Stimulated activated CD8-positive, alpha-beta memory T cell treated with anti-CD3 and anti-CD28 coated beads, Interleukin-15, amount 100 ng/mL, for 24 hours (primary cell): Measurements from ENCODE around the gene ACSL5.
"Not testable (repeated sequence)": the region's sequence is repeated elsewhere in the genome, so short reads cannot be mapped to it uniquely, and the experiment has no call there.

ENCODE experiments used
- DNase-seq: peaks from one replicate; pipeline ENCODE4 v3.0.0-alpha.2; 2020; ENCODE audit warnings: low read depth

ACSL5 gene

DNA sequence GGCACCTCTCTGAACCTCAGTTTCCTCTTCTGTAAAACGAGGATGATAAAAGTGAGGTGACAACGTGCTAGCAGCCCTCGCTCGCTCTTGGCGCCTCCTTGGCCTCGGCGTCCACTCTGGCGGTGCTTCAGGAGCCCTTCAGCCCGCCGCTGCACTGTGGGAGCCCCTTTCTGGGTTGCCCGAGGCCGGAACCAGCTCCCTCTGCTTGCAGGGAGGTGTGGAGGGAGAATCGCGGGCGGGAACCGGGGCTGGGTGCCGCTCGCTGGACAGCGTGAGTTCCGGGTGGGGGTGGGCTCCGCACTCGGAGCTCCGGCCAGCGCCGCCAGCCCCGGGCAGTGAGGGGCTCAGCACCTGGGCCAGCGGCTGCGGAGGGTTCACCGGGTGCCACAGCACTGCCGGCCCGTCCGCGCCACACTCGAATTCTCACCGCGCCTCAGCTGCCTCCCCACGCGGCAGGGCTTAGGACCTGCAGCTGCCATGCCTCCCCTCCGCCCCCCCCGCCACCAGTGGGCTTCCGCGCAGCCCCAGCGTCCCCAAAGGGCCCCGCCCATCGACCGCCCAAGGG is 24.3 kb upstream of the ACSL5 start:
- DNase-seq = no peak

DNA sequence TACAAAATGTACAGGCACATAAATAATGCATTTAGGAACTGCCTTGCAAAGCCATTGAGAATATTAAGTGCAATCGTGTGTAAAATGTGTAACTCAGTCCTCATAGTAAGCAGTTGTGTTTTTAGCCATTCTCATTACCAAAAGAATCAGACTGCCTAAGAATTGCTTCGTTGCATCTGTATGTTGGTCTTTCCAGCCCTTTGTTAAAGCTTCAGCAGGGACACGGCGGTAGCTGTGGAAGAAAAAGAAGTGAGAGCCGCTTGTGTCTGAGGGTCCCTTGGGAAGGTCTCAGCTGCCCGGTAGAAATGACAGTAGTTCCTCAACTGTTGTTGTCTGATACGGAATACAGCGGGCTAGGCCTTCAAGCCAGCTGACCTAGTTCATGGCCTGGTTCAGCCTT is 22.8 kb upstream of the ACSL5 start:
- no peak for DNase-seq

DNA sequence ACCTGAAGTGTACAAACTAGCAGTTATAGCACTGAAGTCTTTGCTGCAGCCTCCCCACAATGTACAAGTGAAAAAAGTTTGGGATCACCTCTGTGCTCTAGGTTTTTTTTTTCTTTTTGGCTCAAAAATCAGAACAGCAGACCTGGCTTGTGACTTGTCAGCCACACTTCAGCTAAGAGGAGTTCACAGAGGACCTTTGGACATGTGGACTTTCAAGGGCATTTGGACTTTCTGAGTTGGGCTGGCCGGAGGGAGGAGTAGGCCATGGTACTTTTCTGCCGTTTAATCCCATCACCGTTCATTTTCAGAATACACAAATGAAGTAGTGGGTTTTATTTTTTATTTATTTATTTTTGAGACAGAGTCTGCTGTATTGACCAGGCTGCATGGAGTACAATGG is 21.9 kb upstream of the ACSL5 start:
- no peak for DNase-seq

DNA sequence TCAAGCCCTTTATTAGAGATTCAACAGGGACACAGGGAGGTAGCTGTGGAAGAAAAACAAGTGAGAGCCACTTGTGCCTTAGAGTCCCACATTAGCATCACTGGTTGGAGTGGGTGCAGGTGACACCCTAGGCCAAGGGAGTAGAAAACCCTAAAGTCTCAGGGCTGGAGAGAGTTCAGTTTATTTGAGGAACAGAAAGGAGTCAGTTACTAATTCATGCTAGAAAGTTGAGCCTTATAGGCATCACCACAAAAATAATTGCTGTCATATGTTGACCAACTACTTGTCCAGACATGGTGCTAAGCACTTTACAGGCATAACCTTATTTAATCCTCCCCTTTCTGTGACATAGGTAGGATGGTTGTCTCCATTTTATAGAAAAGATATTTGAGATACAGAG is 20.9 kb upstream of the ACSL5 start:
- no peak for DNase-seq

DNA sequence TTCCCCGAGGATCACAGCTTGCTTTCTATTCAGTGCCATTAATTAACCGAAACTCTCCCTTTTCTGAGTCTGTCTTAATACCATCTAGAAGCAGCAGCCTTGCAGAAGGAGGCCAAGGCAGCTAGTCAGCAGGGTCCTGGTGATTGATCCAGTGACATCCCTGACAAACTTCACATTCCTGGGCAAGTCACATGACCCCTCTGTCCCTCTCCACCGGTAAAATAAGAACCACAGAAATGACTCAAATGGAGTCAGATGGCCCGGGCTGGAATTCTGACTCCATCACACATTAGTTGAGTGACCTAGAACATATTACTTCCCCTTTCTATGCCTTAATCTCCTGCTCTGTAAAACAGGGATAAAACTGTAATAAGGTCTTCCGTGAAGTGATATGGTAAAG is 17.2 kb upstream of the ACSL5 start:
- DNase-seq = no peak

DNA sequence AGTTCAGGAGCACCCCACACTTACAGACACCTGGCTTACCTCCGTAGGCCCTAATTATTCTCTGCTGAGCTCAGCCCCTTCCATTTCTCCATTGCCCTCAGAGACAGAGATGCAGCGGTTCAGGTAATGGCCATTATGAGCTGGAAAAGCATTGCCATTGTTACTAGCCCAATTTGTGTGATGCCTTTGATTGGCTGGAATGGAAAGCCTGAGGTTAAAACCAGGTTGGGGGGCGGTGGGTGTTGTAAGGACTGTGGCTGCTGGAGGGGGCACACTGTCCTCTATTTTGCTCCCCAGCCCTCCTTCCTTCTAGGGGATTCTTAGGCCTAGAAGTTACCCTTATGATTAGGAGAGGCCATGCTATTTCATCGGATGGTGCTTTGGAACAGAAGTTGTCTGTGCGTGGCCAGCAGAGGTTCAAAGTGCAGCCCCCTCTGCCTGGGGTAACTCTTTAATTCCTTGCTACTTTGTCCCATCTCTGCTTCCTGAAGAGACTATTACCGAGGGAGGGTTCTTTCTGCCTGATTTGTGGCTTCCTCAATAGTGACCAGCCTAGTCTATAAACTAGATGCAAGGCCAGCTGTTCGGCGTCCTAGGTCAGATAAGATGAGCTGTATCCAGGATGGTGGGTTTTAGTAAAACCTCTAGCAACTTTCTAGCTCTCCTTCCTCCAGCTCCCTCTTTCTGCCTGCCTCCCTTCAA is 14.2 kb upstream of the ACSL5 start:
- no peak for DNase-seq

DNA sequence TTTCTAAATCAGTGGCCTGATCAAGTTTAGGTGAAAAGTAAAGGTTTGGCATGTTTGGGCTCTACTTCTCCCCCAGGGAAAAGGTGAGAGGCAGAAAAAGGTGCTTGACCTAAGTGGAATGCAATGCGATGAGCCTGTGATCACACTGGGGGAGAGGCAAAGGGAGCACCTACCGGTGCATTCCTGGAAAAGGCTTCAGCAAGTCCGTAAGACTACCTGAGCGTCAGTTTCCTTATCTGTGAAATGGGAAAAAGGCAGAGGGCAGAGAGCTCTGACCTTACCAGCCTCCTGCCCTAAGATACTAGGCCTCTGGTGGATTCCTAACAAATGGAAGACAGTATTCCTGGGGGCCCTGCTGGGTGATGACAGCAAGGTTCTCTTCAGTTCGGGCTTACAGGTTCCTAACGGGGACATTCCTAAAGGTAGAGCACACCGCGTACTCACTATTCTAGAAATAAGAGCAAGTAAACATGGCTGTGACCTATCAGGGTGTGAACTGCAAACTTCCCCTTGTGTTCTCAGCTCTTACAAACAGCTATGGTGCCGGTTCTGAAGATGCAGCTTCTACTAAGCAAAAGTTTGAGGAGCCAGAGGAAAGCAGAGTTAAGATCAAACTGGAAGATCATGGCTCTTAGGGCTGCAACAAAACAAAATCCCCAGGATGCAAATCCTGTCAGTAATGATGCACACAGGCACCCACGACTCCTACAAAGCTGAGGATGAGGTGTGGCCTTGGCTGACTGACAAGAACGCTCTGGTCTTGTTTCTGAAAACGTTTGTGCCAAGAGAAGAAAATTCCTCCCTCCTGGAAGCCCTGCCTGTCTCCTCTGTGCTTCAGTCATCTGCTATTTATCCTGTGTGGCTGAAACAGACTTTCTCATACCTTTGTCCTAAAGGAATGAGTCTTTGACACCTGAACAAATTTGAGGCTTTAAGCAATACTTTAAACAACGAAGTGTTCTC is 13.3 kb upstream of the ACSL5 start:
- DNase-seq = no peak

DNA sequence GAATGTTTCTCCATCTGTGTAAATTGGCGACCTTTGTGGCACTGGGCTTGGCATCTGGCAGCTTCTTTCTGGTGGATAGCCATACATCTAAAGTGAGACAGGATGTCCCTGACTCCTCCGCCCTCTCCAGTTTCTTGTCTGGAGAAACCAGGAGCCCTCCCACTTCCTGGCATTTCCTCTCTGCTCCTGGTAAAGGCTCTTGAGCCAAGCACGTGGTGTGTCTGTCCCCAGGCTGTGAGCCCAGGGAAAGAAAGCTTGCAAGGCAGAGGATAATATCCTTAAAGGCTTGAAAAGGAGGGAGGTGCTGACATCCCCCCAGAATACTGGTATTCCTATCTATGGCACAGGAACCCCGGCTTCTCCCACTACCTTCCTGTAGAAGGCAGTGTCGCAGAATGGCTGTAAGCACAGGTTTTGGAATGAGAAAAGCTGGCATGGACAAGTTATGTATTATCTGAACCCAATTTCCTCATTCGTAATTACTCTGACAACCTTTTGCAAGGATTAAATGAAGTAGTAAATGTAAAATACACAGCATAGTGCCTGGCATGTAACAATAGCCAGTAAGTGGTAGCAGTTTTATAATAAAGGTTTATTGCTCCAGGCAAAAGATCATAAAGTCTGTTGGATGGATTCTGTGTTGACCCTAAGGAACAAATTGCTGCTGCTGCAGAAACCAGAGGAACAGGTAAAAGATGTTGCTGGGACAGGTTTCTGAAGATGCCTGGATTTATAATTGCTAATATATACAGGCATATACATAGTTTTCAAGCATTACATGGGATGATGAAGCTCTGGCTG is 11.8 kb upstream of the ACSL5 start:
- no peak for DNase-seq

DNA sequence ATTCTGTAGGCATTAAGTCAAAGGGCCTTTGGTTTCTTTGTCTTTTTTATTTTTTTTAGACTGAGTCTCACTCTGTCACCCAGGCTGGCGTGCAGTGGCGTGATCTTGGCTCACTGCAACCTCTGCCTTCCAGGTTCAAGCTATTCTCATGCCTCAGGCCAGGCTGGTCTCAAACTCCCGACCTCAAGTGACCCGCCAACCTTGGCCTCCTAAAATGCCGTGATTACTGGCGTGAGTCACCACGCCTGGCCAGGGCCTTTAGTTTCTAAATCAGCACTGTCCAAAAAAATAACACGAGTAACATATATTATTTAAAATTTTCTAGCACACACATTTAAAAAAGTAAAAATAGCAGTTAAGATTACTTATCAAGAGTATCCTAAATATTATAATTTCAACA is 11.1 kb upstream of the ACSL5 start:
- DNase-seq = no peak

DNA sequence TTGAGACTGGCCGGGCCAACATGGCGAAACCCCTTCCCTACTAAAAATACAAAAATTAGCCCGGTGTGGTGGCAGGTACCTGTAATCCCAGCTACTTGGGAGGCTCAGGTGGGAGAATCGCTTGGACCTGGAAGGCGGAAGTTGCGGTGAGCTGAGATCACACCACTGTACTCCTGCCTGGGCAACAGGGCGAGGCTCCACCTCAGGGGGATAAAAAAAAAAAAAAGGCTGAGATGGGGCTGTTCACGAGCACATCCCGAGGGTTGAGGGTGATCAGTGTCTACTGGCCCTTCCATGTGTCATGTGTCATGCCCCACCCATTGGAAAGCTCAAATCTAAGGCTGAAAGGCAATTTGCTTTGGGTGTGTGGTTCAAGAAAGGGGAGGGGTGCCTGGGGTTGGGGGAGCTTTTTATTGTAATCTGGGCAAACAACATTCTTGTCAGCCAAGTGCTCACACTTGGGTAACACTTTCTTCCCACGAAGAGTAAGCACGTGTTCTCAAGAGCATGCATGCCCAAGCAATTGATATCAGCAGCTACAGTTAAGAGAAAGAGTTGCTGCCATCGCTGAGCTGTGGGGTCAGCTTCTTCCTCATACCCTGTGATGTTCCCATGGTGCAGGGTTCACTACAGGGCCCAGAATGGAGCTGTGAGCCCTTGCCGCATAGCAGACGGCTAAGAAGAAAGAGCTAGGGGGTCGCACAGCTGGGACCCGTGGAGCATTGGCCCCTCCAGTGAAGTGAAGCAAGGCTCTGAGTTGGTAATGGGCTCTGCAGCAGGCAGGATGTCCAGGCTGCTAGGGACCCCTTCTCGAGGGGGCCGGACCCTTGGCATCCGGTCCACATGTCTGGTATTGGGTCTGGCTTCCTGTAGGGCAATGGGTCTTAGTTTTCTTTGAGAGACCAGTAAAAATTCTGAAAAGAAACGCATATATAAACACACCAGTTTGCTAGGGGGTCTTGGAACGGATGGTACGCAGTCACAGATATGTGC is 9.9 kb upstream of the ACSL5 start:
- DNase-seq = no peak

DNA sequence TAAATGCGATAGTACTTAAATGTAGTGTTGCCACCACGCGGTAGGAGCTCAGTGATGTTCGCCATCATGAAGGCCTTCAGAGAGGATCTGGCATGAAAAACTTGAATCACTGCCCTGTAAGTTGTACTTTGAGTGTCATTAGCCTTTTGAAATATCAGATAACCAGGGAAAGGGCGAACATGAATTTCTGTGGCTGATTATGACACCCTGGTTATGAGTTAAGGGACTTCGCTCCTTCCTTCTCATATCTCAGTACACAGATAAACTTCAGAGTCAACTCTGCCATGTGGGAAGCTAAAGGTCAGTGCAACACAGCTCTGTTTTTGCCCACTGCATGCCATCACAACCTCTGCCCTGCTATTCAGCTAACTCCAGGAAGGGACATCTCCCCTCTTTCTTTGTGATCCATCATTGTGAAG is 8.9 kb upstream of the ACSL5 start:
- DNase-seq = no peak

DNA sequence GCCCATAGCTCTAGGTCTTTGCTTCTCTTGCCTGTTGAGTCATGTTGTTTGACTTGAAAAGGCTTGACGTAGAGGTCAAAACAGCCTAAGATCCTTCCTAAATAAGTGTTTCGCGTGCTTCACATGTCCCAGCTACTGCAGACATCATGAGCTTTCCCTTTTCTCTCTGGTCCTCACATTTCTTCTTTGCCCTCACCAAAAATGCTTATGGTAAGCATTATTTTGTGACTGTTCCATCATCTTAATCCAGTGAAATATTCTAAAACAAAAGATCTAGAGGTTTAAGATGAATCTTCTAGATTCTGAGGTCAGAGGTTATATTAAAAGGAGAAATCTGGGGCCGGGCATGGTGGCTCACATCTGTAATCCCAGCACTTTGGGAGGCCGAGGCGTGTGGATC is 8.5 kb upstream of the ACSL5 start:
- DNase-seq = no peak

DNA sequence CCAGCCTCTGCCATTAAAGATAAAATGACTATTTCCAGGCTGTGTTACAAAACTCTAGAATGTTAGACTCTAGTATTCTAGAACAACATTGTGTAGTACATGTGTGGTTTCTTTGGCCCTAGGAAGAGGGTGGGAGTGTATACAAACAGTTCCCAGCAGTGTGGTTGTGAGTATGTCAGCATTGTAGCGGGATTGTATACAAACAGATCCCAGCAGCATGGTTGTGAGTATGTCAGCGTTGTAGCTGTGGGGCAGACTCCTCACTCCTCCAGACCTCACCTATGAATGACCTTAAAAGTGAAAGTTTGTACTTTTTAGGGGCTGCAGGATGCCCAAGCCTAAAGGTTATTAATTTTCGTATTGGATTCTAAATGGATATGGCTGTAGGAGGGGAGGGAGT is 6.9 kb upstream of the ACSL5 start:
- no peak for DNase-seq

DNA sequence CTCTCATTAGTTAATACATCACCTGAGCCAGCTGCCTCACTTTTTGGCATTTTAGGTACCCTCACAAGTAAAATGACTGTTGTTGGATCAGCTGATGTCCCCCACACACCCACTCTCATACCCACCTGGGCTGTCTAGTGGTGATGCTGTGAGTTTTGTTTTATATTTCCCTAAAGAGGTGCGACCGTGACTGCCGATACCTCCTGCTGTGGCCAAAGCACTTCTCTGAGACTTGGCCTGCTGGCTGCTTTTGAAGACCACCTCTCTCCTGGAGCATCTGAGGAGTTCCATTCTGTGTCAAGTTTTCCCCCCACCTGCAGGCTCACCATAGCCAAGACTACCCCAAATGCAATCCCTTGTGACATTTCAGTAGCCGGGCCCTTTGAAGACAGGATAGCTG is 6.4 kb upstream of the ACSL5 start:
- DNase-seq = no peak

DNA sequence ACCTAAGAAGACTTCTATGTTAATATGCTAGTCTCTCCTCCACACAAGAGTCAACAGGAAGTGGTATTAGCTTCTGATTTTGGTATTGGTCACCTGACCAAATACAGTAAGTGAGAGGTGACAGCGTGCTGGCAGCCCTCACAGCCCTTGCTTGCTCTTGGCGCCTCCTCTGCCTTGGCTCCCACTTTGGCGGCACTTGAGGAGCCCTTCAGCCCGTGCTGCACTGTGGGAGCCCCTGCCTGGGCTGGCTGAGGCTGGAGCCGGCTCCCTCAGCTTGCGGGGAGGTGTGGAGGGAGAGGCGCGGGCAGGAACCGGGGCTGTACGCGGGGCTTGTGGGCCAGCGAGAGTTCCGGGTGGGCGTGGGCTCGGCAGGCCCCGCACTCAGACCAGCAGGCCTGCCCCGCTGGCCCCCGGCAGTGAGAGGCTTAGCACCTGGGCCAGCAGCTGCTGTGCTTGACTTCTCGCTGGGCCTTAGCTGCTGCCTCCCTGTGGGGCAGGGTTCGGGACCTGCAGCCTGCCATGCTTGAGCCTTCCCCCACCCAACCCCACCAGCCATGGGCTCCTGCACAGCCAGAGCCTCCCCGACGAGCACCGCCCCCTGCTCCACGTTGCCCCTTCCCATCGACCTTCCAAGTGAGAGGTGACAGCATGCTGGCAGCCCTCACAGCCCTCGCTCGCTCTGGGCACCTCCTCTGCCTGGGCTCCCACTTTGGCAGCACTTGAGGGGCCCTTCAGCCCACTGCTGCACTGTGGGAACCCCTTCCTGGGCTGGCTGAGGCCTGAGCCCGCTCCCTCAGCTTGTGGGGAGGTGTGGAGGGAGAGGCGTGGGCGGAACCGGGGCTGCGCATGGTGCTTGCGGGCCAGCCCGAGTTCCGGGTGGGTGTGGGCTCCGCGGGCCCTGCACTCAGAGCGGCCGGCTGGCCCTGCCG is 4.2 kb upstream of the ACSL5 start:
- DNase-seq = no peak

DNA sequence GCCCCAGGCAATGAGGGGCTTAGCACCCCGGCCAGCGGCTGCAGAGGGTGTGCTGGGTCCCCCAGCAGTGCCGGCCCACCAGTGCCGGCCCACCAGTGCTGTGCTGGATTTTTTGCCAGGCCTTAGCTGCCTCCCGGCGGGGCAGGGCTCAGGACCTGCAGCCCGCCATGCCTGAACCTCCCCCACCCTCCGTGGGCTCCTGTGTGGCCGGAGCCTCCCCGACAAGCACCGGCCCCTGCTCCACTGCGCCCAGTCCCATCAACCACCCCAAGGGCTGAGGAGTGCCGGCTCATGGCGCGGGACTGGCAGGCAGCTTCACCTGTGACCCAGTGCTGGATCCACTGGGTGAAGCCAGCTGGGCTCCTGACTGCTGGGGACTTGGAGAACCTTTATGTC is 3.5 kb upstream of the ACSL5 start:
- DNase-seq = no peak

DNA sequence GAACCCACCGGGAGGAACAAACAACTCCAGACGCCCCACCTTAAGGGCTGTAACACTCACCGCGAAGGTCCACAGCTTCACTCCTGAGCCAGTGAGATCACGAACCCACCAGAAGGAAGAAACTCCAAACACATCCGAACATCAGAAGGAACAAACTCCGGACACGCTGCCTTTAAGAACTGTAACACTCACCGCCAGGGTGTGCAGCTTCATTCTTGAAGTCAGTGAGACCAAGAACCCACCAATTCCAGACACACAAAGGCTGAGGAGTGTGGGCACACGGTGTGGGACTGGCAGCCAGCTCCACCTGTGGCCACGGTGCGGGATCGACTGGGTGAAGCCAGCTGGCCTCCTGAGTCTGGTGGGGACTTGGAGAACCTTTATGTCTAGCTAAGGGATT is 2.6 kb upstream of the ACSL5 start:
- DNase-seq = not testable (repeated sequence)

DNA sequence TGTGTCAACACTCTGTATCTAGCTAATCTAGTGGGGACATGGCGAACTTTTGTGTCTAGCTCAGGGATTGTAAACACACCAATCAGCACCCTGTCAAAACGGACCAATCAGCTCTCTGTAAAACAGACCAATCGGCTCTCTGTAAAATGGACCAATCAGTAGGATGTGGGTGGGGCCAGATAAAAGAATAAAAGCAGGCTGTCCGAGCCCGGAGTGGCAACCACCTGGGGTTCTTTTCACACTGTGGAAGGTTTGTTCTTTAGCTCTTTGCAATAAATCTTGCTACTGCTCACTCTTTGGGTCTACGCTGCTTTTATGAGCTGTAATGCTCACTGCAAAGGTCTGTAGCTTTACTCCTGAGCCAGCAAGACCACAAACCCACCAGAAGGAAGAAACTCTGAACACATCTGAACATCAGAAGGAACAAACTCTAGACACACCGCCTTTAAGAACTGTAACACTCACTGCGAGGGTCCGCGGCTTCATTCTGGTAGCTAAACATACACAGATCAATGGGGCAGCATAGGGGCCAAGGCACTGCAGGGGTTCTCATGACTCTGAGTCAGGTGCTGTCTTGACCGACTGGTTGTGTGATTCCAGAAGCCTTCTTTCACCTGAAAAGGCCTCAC is 1.6 kb upstream of the ACSL5 start:
- not testable (repeated sequence) for DNase-seq

DNA sequence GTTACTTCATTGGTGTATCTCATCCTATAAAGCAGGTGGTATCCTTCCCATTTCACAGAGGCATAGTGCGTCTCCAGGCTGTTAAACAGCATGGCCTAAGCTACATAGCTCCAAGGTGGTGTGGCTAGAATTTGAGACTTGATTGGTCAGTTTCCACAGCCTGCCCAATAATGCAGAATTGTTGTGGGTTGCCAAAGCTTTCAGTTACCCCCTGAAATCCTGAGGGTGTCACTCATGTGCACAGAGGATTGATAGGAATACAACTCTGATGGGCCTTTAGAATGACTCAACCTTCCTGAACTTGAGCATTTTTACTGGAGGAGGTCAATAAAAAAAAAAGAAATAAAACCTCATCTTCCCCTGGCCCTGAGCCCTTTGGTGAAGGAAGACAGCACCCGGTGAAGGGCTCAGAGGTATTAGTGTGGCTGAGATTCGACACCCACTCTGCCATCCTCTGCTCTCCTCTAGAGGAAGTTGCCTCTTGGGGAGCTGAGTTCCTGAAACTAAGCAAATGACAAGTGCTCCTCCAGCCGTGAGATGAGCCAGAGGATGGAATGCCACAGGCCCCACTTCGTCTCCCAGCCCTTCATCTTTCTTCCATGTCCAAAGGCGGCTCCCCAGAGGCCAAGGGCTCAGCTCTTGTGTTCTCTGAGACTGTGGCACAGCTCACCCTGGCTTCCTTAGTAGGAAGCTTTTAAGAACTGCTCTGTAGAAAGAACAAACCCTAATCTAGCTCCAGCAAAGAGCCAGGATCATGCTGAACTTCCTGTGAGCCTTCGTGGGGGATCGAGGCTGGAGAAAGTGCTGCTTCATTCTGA is 1.0 kb downstream of the ACSL5 start:
- DNase-seq = no peak
